Endothelial cell of hepatic sinusoid (primary cell): ENCODE data around the gene VSNL1.

Source experiments
- in situ Hi-C: cut with HindIII; loops from 2 replicates; pipeline ENCODE4 v1.10.0; 2017; ENCODE audit warnings: low sequenced_read_pairs

Gene VSNL1

GRCh38 chr2:17540093-17540812 is at the start of gene VSNL1:
TSS of gene VSNL1 (plus strand) at chr2:17540696. CDS start at chr2:17592075, 51,379 bp downstream.
- in situ Hi-C loops: no loop called here

- in situ Hi-C loops: no loop called here
These were observed 44.9 kb upstream of the VSNL1 start for GRCh38 chr2:17495590-17495989.

GRCh38 chr2:17497718-17498117 is 42.8 kb upstream of the VSNL1 start:
- in situ Hi-C loops: no loop called here

GRCh38 chr2:17506736-17507616 is 33.5 kb upstream of the VSNL1 start:
- in situ Hi-C loops: no loop called here

GRCh38 chr2:17515652-17516051 is 24.8 kb upstream of the VSNL1 start:
- in situ Hi-C loops: no loop called here

- in situ Hi-C loops: no loop called here
These were observed 22.9 kb upstream of the VSNL1 start for GRCh38 chr2:17517481-17518211.

GRCh38 chr2:17518212-17519154 is 22.0 kb upstream of the VSNL1 start, which contains the start of gene RAD51AP2:
TSS of gene RAD51AP2 (minus strand) at chr2:17518440. CDS start at chr2:17518415, 25 bp downstream.
- in situ Hi-C loops: no loop called here

- in situ Hi-C loops: no loop called here
These were observed 21.0 kb upstream of the VSNL1 start for GRCh38 chr2:17519486-17519885.

GRCh38 chr2:17520761-17521160 is 19.7 kb upstream of the VSNL1 start:
- in situ Hi-C loops: no loop called here

GRCh38 chr2:17521621-17522020 is 18.9 kb upstream of the VSNL1 start:
- in situ Hi-C loops: no loop called here

- in situ Hi-C loops: no loop called here
These were observed 18.2 kb upstream of the VSNL1 start for GRCh38 chr2:17522303-17522702.

- in situ Hi-C loops: no loop called here
These were observed 10.7 kb upstream of the VSNL1 start for GRCh38 chr2:17529771-17530170.

- in situ Hi-C loops: no loop called here
These were observed 7.0 kb upstream of the VSNL1 start for GRCh38 chr2:17533546-17533945.

GRCh38 chr2:17536416-17536815 is 4.1 kb upstream of the VSNL1 start:
- in situ Hi-C loops: no loop called here

GRCh38 chr2:17538022-17538843 is 2.3 kb upstream of the VSNL1 start:
- in situ Hi-C loops: no loop called here

GRCh38 chr2:17538844-17539554 is 1.5 kb upstream of the VSNL1 start:
- in situ Hi-C loops: no loop called here

- in situ Hi-C loops: no loop called here
These were observed 844 bp upstream of the VSNL1 start for GRCh38 chr2:17539611-17540092.

GRCh38 chr2:17540813-17541530 is 476 bp downstream of the VSNL1 start:
- in situ Hi-C loops: no loop called here
